KMS-11 (cell line): ENCODE results near the gene ZMYND8.
"Not testable (repeated sequence)": the region's sequence is repeated elsewhere in the genome, so short reads cannot be mapped to it uniquely, and the experiment has no call there.

Experiments used
- H2AFZ ChIP-seq: fragments of 200-600 bp; sonication (generic); 2 replicates; pipeline ENCODE4 v1.6.1; 2016; ENCODE audit warnings: antibody characterized with exemption, mixed run types, low read depth
- H3K27ac ChIP-seq: fragments of 200-600 bp; sonication (generic); 2 replicates; pipeline ENCODE4 v1.6.1; 2016; ENCODE audit warnings: mild to moderate bottlenecking, mixed run types
- H3K27me3 ChIP-seq: fragments of 200-600 bp; sonication (generic); 2 replicates; pipeline ENCODE4 v1.6.1; 2017; ENCODE audit warnings: mild to moderate bottlenecking, low read depth, mixed run types, moderate library complexity; ENCODE audit not compliant: insufficient read depth
- H3K36me3 ChIP-seq: fragments of 200-600 bp; sonication (generic); 2 replicates; pipeline ENCODE4 v1.6.1; 2017; ENCODE audit warnings: mild to moderate bottlenecking, mixed run types; ENCODE audit not compliant: insufficient read depth
- H3K4me1 ChIP-seq: fragments of 200-600 bp; sonication (generic); 2 replicates; pipeline ENCODE4 v1.6.1; 2016; ENCODE audit warnings: mild to moderate bottlenecking, low read depth, mixed run types; ENCODE audit not compliant: poor library complexity, severe bottlenecking
- H3K4me2 ChIP-seq: fragments of 200-600 bp; sonication (generic); 2 replicates; pipeline ENCODE4 v1.7.0; 2016; ENCODE audit warnings: mild to moderate bottlenecking, mixed run types
- H3K4me3 ChIP-seq: fragments of 200-600 bp; sonication (generic); IDR thresholded peaks from 2 replicates; pipeline ENCODE4 v1.6.1; 2017; ENCODE audit warnings: low read depth, low read length, mixed read lengths; ENCODE audit not compliant: insufficient read depth
- H3K79me2 ChIP-seq: fragments of 200-600 bp; sonication (generic); 2 replicates; pipeline ENCODE4 v1.6.1; 2016; ENCODE audit warnings: low read depth, mixed run types; ENCODE audit not compliant: insufficient read depth
- H3K9ac ChIP-seq: fragments of 200-600 bp; sonication (generic); 2 replicates; pipeline ENCODE4 v1.6.1; 2016; ENCODE audit warnings: mild to moderate bottlenecking, mixed run types
- H4K20me1 ChIP-seq: fragments of 200-600 bp; sonication (generic); 2 replicates; pipeline ENCODE4 v1.6.1; 2016; ENCODE audit warnings: mild to moderate bottlenecking, mixed run types; ENCODE audit not compliant: insufficient read depth
- CTCF ChIP-seq: fragments of 200-600 bp; sonication (generic); conservative IDR thresholded peaks from 2 replicates; pipeline ENCODE4 v1.6.1; 2017; ENCODE audit warnings: low read depth, mild to moderate bottlenecking, antibody characterized with exemption, low read length, moderate library complexity, mixed read lengths

Gene ZMYND8

GRCh38 chr20:47280228-47280627, 76.3 kb downstream of the ZMYND8 start:
- Histone ChIP-seq H3K27ac (no peak overlapping the region), H3K36me3 (no peaks in the 10 kb centered on the region), H2AFZ (no peak overlapping the region), H3K27me3 (no peaks in the 10 kb centered on the region), H3K4me3 (no peak overlapping the region), H3K4me2 (no peak overlapping the region), H3K4me1 (peaks cover 3% of the 10 kb centered on the region), H3K9ac (no peak overlapping the region), H3K79me2 (no peaks in the 10 kb centered on the region), H4K20me1 (no peaks in the 10 kb centered on the region)
- TF ChIP-seq CTCF: no peak

GRCh38 chr20:47278907-47279348, 77.6 kb downstream of the ZMYND8 start:
- no peak overlapping the region for H3K9ac ChIP-seq

GRCh38 chr20:47277535-47277872, 79.0 kb downstream of the ZMYND8 start:
- H3K4me2 ChIP-seq, H2AFZ ChIP-seq, H3K79me2 ChIP-seq, H4K20me1 ChIP-seq, H3K36me3 ChIP-seq, H3K9ac ChIP-seq, H3K27ac ChIP-seq, H3K4me3 ChIP-seq, H3K27me3 ChIP-seq: not testable (repeated sequence)
- peaks cover 28% of the 10 kb centered on the region for H3K4me1 ChIP-seq

More at GRCh38 chr20:47278907-47279348, 77.6 kb downstream of the ZMYND8 start:
- no peaks in the 10 kb centered on the region for H3K36me3 ChIP-seq
- H3K27me3 ChIP-seq: no peaks in the 10 kb centered on the region
- H3K4me3 ChIP-seq: no peak overlapping the region
- no peak overlapping the region for H2AFZ ChIP-seq
- H3K27ac ChIP-seq: no peak overlapping the region
- TF ChIP-seq CTCF: no peak
- no peaks in the 10 kb centered on the region for H4K20me1 ChIP-seq
- peaks cover 16% of the 10 kb centered on the region for H3K4me1 ChIP-seq
- H3K79me2 ChIP-seq: no peaks in the 10 kb centered on the region
- no peak overlapping the region for H3K4me2 ChIP-seq

GRCh38 chr20:47276851-47277534, 79.5 kb downstream of the ZMYND8 start:
- no peaks in the 10 kb centered on the region for H3K27me3 ChIP-seq
- H3K4me1 ChIP-seq: peaks cover 28% of the 10 kb centered on the region
- TF ChIP-seq CTCF: no peak
- no peak overlapping the region for H3K9ac ChIP-seq
- H4K20me1 ChIP-seq: no peaks in the 10 kb centered on the region
- no peak overlapping the region for H3K4me3 ChIP-seq
- no peaks in the 10 kb centered on the region for H3K36me3 ChIP-seq
- H3K4me2 ChIP-seq: no peak overlapping the region
- H2AFZ ChIP-seq: no peak overlapping the region
- no peaks in the 10 kb centered on the region for H3K79me2 ChIP-seq
- no peak overlapping the region for H3K27ac ChIP-seq

GRCh38 chr20:47276251-47276650, 80.2 kb downstream of the ZMYND8 start:
- Histone ChIP-seq H3K27me3 (no peaks in the 10 kb centered on the region), H3K9ac (no peak overlapping the region), H2AFZ (no peak overlapping the region), H3K4me2 (no peak overlapping the region), H3K79me2 (no peaks in the 10 kb centered on the region), H3K4me1 (peaks cover 28% of the 10 kb centered on the region), H3K27ac (no peak overlapping the region), H3K4me3 (no peak overlapping the region), H3K36me3 (no peaks in the 10 kb centered on the region), H4K20me1 (no peaks in the 10 kb centered on the region)
- TF ChIP-seq CTCF: no peak
